OCI-LY7 (cell line): Measurements from ENCODE around the gene WNT7B. TPM values are rescaled to one million over a fixed set of nuclear protein-coding genes. Genes with fewer than 3 reads are reported as not detected.

ENCODE experiments used
- BruUV-seq: library from RNA; stranded (reverse); fragments of 400-500 nt; replicated peaks from 2 replicates; lab custom pipeline; 2021; lab: Mats Ljungman, UMichigan
- CTCF ChIA-PET: fragments of 300-600 bp; sonication (Branson Sonifier 250); formaldehyde crosslinking; loops from one replicate; lab custom pipeline; 2022; ENCODE audit warnings: antibody characterized with exemption; ENCODE audit not compliant: unreplicated experiment; lab: Charles Lee
- POLR2A ChIA-PET: fragments of 300-600 bp; sonication (Branson Sonifier 250); formaldehyde crosslinking; loops from one replicate; lab custom pipeline; 2022; ENCODE audit warnings: antibody characterized with exemption; lab: Charles Lee
- DNase-seq: peaks from one replicate; pipeline ENCODE4 v3.0.0-alpha.2; 2015; ENCODE audit warnings: low spot score
- H2AFZ ChIP-seq: fragments of 200-600 bp; sonication (generic), shearing (Covaris generic); 2 replicates; pipeline ENCODE4 v1.6.1; 2014; ENCODE audit warnings: mild to moderate bottlenecking, antibody characterized with exemption, low read length, moderate library complexity
- H3K27ac ChIP-seq: fragments of 200-600 bp; sonication (generic); 2 replicates; pipeline ENCODE4 v1.5.1; 2014; ENCODE audit warnings: mixed run types, low read depth, mild to moderate bottlenecking, moderate library complexity, low read length, inconsistent platforms; ENCODE audit not compliant: poor library complexity, severe bottlenecking
- H3K36me3 ChIP-seq: fragments of 200-600 bp; sonication (generic); 2 replicates; pipeline ENCODE4 v1.6.1; 2014; ENCODE audit warnings: mild to moderate bottlenecking, antibody characterized with exemption, low read length, moderate library complexity, mixed read lengths; ENCODE audit not compliant: insufficient read depth
- H3K4me1 ChIP-seq: fragments of 200-600 bp; sonication (generic); 2 replicates; pipeline ENCODE4 v1.5.1; 2014; ENCODE audit warnings: mild to moderate bottlenecking, low read length; ENCODE audit not compliant: insufficient read depth, poor library complexity, severe bottlenecking
- H3K4me2 ChIP-seq: fragments of 200-600 bp; sonication (generic); 2 replicates; pipeline ENCODE4 v1.6.1; 2014; ENCODE audit warnings: mild to moderate bottlenecking, low read length
- H3K4me3 ChIP-seq: fragments of 200-600 bp; sonication (generic); 2 replicates; pipeline ENCODE4 v1.5.1; 2014; ENCODE audit warnings: mild to moderate bottlenecking, low read depth, low read length; ENCODE audit not compliant: poor library complexity, severe bottlenecking
- H3K79me2 ChIP-seq: fragments of 200-600 bp; sonication (generic); 2 replicates; pipeline ENCODE4 v1.6.1; 2016; ENCODE audit warnings: low read depth, mild to moderate bottlenecking, low read length, moderate library complexity, mixed read lengths; ENCODE audit not compliant: insufficient read depth
- H3K9me2 ChIP-seq: fragments of 200-600 bp; sonication (generic); 2 replicates; pipeline ENCODE4 v1.6.1; 2016; ENCODE audit warnings: mild to moderate bottlenecking, low read length, mixed read lengths; ENCODE audit not compliant: insufficient read depth
- H3K9me3 ChIP-seq: fragments of 200-600 bp; sonication (generic); 2 replicates; pipeline ENCODE4 v1.6.1; 2014; ENCODE audit warnings: mild to moderate bottlenecking, mixed run types, low read length, mixed read lengths
- H4K20me1 ChIP-seq: fragments of 200-600 bp; sonication (generic); 2 replicates; pipeline ENCODE4 v1.6.1; 2014; ENCODE audit warnings: mild to moderate bottlenecking, antibody characterized with exemption, low read length, moderate library complexity, mixed read lengths; ENCODE audit not compliant: insufficient read depth
- EZH2phosphoT487 ChIP-seq: fragments of 200-600 bp; sonication (generic); IDR thresholded peaks from 2 replicates; pipeline ENCODE4 v1.6.1; 2018; ENCODE audit warnings: low read depth, borderline replicate concordance, mild to moderate bottlenecking, mixed run types, antibody characterized with exemption, low read length, moderate library complexity, mixed read lengths
- intact Hi-C: fragments of 100-400 bp; cut with micrococcal nuclease; formaldehyde crosslinking; loops from one replicate; pipeline ENCODE4 v1.10.0; 2022; ENCODE audit not compliant: unreplicated experiment
- total RNA-seq, 2 experiments: library from RNA; depleted of rRNA in 1 of 2; stranded (reverse); fragments of >200 nt in 1 of 2; shearing (Covaris generic) in 1 of 2; gene quantifications; 2 replicates each; pipeline ENCODE4 v1.2.3, GENCODE V29; 2014 to 2022
- TF ChIP-seq, protein P1 (sequence below): fragments of 200-600 bp; sonication (generic); conservative IDR thresholded peaks from 2 replicates; pipeline ENCODE4 v1.5.1; 2014; ENCODE audit warnings: mild to moderate bottlenecking, antibody characterized with exemption, low read length, moderate library complexity, mixed read lengths

Gene WNT7B
- total RNA-seq, 2 experiments from 2014 or later = not detected

GRCh38 chr22:46025225-46025972 is 48.4 kb upstream of the WNT7B start:
- intact Hi-C loops = no loop called here
- Histone ChIP-seq H3K79me2 (no peaks in the 10 kb centered on the region), H3K27ac (no peak overlapping the region), H3K4me1 (no peaks in the 10 kb centered on the region), H3K9me2 (no peaks in the 10 kb centered on the region), H3K9me3 (no peaks in the 10 kb centered on the region), H3K4me3 (no peak overlapping the region), H3K36me3 (no peaks in the 10 kb centered on the region), H3K4me2 (no peak overlapping the region), H2AFZ (no peak overlapping the region), H4K20me1 (no peaks in the 10 kb centered on the region)
- POLR2A ChIA-PET = interaction anchor here (1.2 kb wide), 1 partner anchor 10 kb away, joined by 3 read pairs; no protein-coding TSS in a partner anchor
- CTCF ChIA-PET = no interaction called here
- TF ChIP-seq, protein P1, sequence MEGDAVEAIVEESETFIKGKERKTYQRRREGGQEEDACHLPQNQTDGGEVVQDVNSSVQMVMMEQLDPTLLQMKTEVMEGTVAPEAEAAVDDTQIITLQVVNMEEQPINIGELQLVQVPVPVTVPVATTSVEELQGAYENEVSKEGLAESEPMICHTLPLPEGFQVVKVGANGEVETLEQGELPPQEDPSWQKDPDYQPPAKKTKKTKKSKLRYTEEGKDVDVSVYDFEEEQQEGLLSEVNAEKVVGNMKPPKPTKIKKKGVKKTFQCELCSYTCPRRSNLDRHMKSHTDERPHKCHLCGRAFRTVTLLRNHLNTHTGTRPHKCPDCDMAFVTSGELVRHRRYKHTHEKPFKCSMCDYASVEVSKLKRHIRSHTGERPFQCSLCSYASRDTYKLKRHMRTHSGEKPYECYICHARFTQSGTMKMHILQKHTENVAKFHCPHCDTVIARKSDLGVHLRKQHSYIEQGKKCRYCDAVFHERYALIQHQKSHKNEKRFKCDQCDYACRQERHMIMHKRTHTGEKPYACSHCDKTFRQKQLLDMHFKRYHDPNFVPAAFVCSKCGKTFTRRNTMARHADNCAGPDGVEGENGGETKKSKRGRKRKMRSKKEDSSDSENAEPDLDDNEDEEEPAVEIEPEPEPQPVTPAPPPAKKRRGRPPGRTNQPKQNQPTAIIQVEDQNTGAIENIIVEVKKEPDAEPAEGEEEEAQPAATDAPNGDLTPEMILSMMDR = no peak
- no peak for TF ChIP-seq EZH2phosphoT487
- BruUV-seq = no TSS peak
- no peak for DNase-seq

DNA sequence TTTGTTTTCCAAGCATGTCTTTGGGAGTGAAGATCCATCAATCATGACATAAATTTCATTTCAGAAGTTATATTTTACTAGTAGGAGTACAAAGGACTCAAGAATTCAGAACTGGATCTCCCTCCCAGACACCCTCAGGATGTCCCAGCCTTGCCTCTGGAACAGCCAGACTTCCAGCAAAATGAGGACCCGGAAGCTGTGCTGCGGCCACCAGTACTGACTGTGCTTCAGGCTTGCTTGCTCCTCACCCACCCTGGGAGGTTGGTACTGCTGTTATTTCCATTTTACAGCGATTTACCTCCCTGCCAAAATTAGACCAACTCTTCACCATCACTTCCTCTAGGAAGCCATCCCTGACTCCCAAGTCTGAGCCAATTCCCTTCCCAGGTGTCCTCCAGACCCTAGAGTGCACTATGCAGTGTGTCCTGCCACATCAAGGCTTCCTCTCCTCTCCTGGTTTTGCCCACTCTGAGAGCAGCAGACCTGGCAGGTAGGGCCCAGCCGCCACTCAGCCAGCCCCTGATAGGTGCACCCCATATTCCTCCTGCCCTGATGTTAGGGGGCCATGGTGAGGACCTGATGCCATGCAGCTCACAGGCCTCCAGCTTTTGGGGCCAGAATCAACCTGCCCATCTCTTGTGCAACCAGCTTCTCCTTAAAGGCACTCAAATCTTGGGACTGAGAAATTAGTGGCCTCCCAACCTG is 47.3 kb upstream of the WNT7B start:
- no TSS peak for BruUV-seq
- POLR2A ChIA-PET = interaction anchor here (0.5 to 0.7 kb wide), 3 partner anchors 11 to 285 kb away, joined by 3 to 5 read pairs (median 5); no protein-coding TSS in a partner anchor
- H3K9me2 ChIP-seq = no peaks in the 10 kb centered on the region

More for the DNA sequence above, 47.3 kb upstream of the WNT7B start:
- H3K4me2 ChIP-seq = no peak overlapping the region
- no peak overlapping the region for H3K4me3 ChIP-seq
- no peaks in the 10 kb centered on the region for H3K36me3 ChIP-seq
- H2AFZ ChIP-seq = no peak overlapping the region
- intact Hi-C loops = no loop called here
- no peaks in the 10 kb centered on the region for H3K79me2 ChIP-seq
- CTCF ChIA-PET = no interaction called here
- H4K20me1 ChIP-seq = no peaks in the 10 kb centered on the region
- H3K4me1 ChIP-seq = no peaks in the 10 kb centered on the region
- no peaks in the 10 kb centered on the region for H3K9me3 ChIP-seq
- no peak overlapping the region for H3K27ac ChIP-seq
- TF ChIP-seq, protein P1 = no peak
- no peak for TF ChIP-seq EZH2phosphoT487
- DNase-seq = no peak
